ENCODE measurements around the gene CEP112. TPM values are rescaled to one million over a fixed set of nuclear protein-coding genes. Genes with fewer than 3 reads are reported as not detected.

Gene CEP112
- total RNA-seq, 1 donor from 2014 or later, result 21.8 TPM

- H3K4me1 Mint-ChIP-seq (ENCODE audit: low read depth), result peaks cover 11% of the 10 kb centered on the region
- no peak for DNase-seq (ENCODE audit: low spot score)
- no peaks in the 10 kb centered on the region for H3K9me3 Mint-ChIP-seq (ENCODE audit: low read depth)
Observed at GRCh38 chr17:65601145-65601544, 590.8 kb downstream of the CEP112 start.

GRCh38 chr17:65600518-65600917, 591.4 kb downstream of the CEP112 start:
- Mint-ChIP-seq H3K27ac (ENCODE audit: unreplicated experiment) (no peak overlapping the region), H3K9me3 (ENCODE audit: low read depth) (no peaks in the 10 kb centered on the region), H3K4me3 (ENCODE audit: unreplicated experiment) (no peak overlapping the region), H3K4me1 (ENCODE audit: low read depth) (peaks cover 11% of the 10 kb centered on the region), H3K36me3 (ENCODE audit: low read depth) (no peaks in the 10 kb centered on the region), H3K27me3 (ENCODE audit: low read depth) (no peaks in the 10 kb centered on the region)
- DNase-seq (ENCODE audit: low spot score), result no peak
- no peak for TF ChIP-seq CTCF (IDR thresholded peaks at IDR 0.05)

More at GRCh38 chr17:65601145-65601544, 590.8 kb downstream of the CEP112 start:
- H3K27ac Mint-ChIP-seq (ENCODE audit: unreplicated experiment), result no peak overlapping the region
- no peaks in the 10 kb centered on the region for H3K36me3 Mint-ChIP-seq (ENCODE audit: low read depth)
- H3K4me3 Mint-ChIP-seq (ENCODE audit: unreplicated experiment), result no peak overlapping the region
- no peak for TF ChIP-seq CTCF (IDR thresholded peaks at IDR 0.05)
- H3K27me3 Mint-ChIP-seq (ENCODE audit: low read depth), result no peaks in the 10 kb centered on the region

GRCh38 chr17:65599650-65600049, 592.3 kb downstream of the CEP112 start:
- Mint-ChIP-seq H3K4me3 (ENCODE audit: unreplicated experiment) (no peak overlapping the region), H3K9me3 (ENCODE audit: low read depth) (no peaks in the 10 kb centered on the region), H3K27me3 (ENCODE audit: low read depth) (no peaks in the 10 kb centered on the region), H3K36me3 (ENCODE audit: low read depth) (no peaks in the 10 kb centered on the region), H3K27ac (ENCODE audit: unreplicated experiment) (no peak overlapping the region), H3K4me1 (ENCODE audit: low read depth) (peaks cover 18% of the 10 kb centered on the region)
- TF ChIP-seq CTCF (IDR thresholded peaks at IDR 0.05), result no peak
- no peak for DNase-seq (ENCODE audit: low spot score)

GRCh38 chr17:65598746-65599145, 593.2 kb downstream of the CEP112 start:
- H3K36me3 Mint-ChIP-seq (ENCODE audit: low read depth), result no peaks in the 10 kb centered on the region
- TF ChIP-seq CTCF (IDR thresholded peaks at IDR 0.05), result no peak
- H3K4me1 Mint-ChIP-seq (ENCODE audit: low read depth), result peaks cover 24% of the 10 kb centered on the region
- DNase-seq (ENCODE audit: low spot score), result no peak
- H3K27me3 Mint-ChIP-seq (ENCODE audit: low read depth), result no peaks in the 10 kb centered on the region
- H3K27ac Mint-ChIP-seq (ENCODE audit: unreplicated experiment), result no peak overlapping the region
- H3K9me3 Mint-ChIP-seq (ENCODE audit: low read depth), result no peaks in the 10 kb centered on the region
- no peak overlapping the region for H3K4me3 Mint-ChIP-seq (ENCODE audit: unreplicated experiment)

GRCh38 chr17:65595071-65595656, 596.8 kb downstream of the CEP112 start:
- H3K27ac Mint-ChIP-seq (ENCODE audit: unreplicated experiment), result no peak overlapping the region
- H3K36me3 Mint-ChIP-seq (ENCODE audit: low read depth), result no peaks in the 10 kb centered on the region
- no peak for TF ChIP-seq CTCF (IDR thresholded peaks at IDR 0.05)
- H3K27me3 Mint-ChIP-seq (ENCODE audit: low read depth), result no peaks in the 10 kb centered on the region
- no peaks in the 10 kb centered on the region for H3K9me3 Mint-ChIP-seq (ENCODE audit: low read depth)
- H3K4me1 Mint-ChIP-seq (ENCODE audit: low read depth), result peaks cover 17% of the 10 kb centered on the region
- no peak overlapping the region for H3K4me3 Mint-ChIP-seq (ENCODE audit: unreplicated experiment)
- DNase-seq (ENCODE audit: low spot score), result no peak
